GM12874 (cell line): ENCODE measurements around the gene ZNF497.

Experiments
- TF ChIP-seq, protein P1 (sequence below): IDR thresholded peaks from 2 replicates; pipeline ENCODE4 v1.5.1; 2011; ENCODE audit warnings: low read depth, mild to moderate bottlenecking, control low read depth, low read length, moderate library complexity; ENCODE audit not compliant: insufficient read depth

ZNF497 gene

GRCh38 chr19:58345558-58345957 lies 17.0 kb downstream of the ZNF497 start:
- TF ChIP-seq, protein P1, sequence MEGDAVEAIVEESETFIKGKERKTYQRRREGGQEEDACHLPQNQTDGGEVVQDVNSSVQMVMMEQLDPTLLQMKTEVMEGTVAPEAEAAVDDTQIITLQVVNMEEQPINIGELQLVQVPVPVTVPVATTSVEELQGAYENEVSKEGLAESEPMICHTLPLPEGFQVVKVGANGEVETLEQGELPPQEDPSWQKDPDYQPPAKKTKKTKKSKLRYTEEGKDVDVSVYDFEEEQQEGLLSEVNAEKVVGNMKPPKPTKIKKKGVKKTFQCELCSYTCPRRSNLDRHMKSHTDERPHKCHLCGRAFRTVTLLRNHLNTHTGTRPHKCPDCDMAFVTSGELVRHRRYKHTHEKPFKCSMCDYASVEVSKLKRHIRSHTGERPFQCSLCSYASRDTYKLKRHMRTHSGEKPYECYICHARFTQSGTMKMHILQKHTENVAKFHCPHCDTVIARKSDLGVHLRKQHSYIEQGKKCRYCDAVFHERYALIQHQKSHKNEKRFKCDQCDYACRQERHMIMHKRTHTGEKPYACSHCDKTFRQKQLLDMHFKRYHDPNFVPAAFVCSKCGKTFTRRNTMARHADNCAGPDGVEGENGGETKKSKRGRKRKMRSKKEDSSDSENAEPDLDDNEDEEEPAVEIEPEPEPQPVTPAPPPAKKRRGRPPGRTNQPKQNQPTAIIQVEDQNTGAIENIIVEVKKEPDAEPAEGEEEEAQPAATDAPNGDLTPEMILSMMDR = no peak

- TF ChIP-seq, protein P1 = 0 out of 2 replicates have a peak, but pooled peaks have one; percentile 9
These were observed 23.6 kb downstream of the ZNF497 start for GRCh38 chr19:58338825-58339558.

- TF ChIP-seq, protein P1 = no peak
These were observed 24.2 kb downstream of the ZNF497 start for GRCh38 chr19:58338336-58338735.

DNA sequence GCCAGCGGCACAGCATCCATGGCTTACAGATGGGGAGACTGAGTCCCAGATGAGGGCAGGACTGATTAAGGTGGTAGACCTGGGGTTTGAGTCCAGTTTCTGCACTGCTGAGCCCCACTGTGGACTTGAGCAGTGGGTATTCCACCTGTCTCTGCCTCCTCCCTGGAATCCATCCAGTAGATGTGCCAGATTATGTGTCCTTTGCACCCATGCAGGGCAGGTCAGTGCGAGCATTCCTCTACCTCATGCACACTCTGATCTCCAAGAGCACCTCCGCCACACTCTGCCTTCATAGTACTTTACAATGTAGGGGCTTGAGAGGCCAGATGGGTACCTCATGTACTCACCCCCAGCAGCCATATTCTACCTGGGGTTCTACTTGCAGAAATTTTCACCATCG lies 25.7 kb downstream of the ZNF497 start:
- TF ChIP-seq, protein P1 = no peak

GRCh38 chr19:58336216-58336615 lies 26.3 kb downstream of the ZNF497 start:
- TF ChIP-seq, protein P1 = no peak

GRCh38 chr19:58335630-58336029 lies 26.9 kb downstream of the ZNF497 start:
- TF ChIP-seq, protein P1 = no peak

DNA sequence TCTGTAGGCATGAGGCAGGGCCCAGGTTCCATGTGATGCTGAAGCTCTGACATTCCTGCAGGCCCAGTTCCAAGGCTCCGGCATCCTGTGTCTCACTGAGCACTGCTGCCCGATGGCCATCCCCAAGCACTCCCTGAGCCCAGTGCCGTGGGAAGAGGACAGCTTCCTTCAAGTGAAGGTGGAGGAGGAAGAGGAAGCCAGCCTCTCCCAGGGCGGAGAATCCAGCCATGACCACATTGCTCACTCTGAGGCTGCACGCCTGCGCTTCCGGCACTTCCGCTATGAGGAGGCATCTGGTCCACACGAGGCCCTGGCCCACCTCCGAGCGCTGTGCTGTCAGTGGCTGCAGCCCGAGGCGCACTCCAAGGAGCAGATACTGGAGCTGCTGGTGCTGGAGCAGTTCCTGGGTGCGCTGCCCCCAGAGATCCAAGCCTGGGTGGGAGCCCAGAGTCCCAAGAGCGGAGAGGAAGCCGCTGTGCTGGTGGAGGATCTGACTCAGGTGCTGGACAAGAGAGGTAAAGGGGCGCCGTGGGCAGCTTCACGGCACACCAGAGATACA lies 27.8 kb downstream of the ZNF497 start:
- TF ChIP-seq, protein P1 = no peak
